GM18858 (cell line): ENCODE results near the gene ZFYVE27.
A peak's percentile ranks its signal among the peaks of the same experiment; 100 is the strongest.

Experiments
- ATAC-seq: cut with Tn5 transposase; IDR thresholded peaks from one replicate; pipeline ENCODE4 v1.9.1; 2021; ENCODE audit not compliant: unreplicated experiment

The ZFYVE27 gene

GRCh38 chr10:97714401-97715258 lies 22.3 kb upstream of the ZFYVE27 start:
- ATAC-seq, result no peak

DNA sequence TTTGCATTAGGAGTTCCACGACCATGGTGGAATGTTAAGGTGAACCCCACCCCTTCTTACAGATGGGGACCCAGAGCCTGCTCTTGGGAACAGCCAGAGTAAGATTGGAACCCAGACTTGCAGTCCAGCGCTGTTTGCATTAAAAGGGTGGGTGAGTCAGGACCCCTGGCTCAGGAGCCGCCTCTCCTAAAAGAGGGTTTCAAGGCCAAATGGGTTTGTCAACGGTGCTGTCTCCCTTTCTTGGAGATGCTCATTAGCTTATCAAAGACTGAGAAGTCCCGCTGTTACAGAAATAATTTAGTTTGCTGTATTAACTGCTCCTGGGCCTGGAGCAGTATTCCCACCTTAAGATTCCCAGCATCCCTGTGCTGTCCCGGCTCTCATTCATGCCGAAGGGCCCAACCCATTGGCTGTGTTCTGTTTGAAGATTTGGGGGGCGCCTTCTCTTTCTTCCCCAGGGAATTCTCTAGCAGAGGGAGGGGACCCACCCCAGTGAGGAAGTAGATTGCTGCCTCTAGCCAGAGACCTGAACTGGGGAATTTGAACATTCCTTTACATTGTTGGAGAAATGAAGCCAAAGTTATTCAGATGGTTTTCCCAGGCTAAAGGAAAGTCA lies 21.6 kb upstream of the ZFYVE27 start:
- ATAC-seq, result no peak

- no peak for ATAC-seq
Measured at GRCh38 chr10:97717627-97718026, 19.3 kb upstream of the ZFYVE27 start.

- ATAC-seq, result no peak
Measured at GRCh38 chr10:97718178-97718577, 18.8 kb upstream of the ZFYVE27 start.

DNA sequence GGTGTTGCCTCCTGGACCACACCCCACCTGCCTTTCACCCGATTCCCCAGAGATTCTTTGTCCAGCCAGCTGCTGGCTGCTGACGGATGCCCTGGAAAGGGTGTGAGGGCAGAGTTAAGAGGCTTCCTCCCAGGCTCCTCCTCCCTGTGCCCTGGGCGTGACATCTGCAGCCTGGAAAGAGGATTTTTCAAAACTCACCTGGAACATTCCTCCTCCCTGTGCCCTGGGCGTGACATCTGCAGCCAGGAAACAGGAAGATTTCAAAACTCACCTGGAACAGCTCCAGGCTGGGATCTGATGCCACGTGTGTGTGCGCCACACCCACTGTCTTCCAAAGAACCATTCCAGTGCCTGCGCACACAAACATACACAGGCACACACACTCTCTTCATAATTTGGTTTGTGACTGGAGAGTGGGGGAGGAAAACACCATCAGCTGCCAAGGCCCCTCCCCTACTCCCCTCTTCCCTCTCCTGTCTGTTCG lies 18.2 kb upstream of the ZFYVE27 start:
- ATAC-seq, result no peak

DNA sequence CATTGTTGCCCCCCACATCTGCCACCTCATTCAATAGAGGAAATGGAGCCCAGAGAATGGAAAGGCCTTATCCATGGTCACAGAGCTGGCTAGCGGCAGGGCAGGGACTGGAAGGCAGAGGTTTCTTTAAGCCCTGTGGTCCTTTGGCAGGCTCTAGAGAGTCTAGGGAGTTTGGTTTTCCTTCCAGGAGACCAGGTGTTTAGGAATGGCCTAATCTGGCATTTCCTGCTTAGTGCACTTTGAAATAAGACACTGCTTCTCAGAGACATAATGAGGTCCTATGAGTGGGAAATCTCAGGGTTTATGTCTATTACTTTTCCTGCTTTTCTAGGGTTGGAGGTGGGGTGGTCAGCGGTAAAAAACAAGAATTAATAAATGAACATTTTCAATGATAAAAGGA lies 17.3 kb upstream of the ZFYVE27 start:
- ATAC-seq, result no peak

GRCh38 chr10:97721871-97722780 lies 14.8 kb upstream of the ZFYVE27 start:
- no peak for ATAC-seq

DNA sequence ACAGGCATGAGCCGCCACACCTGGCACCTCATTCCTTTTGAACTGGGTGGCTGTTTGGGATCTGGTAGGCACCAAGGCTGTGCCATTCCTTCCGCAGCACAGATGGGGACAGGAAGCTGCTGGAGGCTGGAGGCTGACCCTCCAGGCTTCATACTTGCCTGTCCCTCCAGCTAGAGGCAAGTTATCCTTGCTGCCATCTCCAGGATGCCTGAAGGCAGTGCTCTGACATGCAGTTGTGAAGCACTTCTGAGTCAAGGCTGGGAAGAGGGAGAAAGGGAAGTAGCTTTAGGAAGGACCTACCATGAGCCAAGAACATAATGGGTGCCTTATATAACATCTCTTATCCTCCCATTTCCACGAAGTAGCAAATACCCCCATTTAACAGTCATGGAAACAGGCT lies 13.9 kb upstream of the ZFYVE27 start:
- no peak for ATAC-seq

- ATAC-seq, result no peak
Measured at GRCh38 chr10:97724341-97724941, 12.5 kb upstream of the ZFYVE27 start.

DNA sequence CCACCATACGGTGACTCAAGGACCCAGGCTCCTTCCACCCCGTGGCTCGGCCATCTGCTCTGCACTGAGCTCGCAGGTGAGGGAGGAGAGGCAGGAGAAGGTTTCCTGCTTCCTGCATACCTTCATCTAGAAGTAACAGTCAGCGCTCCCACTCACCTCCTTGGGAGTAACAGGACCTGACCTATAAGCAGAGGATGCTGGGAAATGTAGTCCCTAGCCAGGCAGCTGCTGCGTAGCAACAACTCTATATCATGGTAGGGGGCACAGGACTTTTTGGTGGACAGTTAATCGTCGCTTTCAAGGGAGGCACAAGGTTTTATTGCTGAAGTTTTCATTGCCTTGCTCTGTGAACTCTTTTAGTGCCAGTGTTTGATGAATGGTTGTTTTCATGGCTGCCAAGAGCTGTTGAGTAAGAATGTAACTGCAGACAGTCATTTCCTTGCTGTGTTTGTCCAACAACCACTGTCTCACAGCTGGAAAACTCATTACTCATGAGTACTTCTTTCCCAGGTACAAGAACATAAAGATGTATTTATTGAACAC lies 10.2 kb upstream of the ZFYVE27 start:
- ATAC-seq, result no peak

- ATAC-seq, result no peak
Measured at GRCh38 chr10:97729014-97729413, 7.9 kb upstream of the ZFYVE27 start.

GRCh38 chr10:97731346-97732051 lies 5.4 kb upstream of the ZFYVE27 start:
- ATAC-seq, result no peak

- no peak for ATAC-seq
Measured at GRCh38 chr10:97732052-97732359, 4.9 kb upstream of the ZFYVE27 start.

DNA sequence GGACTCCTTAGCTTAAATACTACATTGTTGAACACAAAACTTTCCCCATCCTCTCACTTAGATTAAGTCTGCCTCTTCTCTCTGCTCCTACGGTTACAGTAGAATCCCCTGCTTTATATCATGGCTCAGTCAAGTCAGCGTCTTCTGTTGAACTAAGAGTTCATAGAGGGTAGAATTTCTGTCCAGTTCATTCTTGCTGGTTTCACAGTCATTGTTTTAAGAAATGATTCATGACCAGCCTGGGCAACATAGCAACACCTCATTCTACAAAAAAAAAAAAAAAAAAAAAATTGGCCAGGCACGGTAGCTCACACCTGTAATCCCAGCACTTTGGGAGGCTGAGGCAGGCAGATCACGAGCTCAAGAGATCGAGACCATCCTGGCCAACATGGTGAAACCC lies 3.7 kb upstream of the ZFYVE27 start:
- ATAC-seq, result no peak

- no peak for ATAC-seq
Measured at GRCh38 chr10:97734021-97734420, 2.9 kb upstream of the ZFYVE27 start.

- ATAC-seq, result peak; percentile 15
Measured at GRCh38 chr10:97736403-97736901, 476 bp upstream of the ZFYVE27 start.

DNA sequence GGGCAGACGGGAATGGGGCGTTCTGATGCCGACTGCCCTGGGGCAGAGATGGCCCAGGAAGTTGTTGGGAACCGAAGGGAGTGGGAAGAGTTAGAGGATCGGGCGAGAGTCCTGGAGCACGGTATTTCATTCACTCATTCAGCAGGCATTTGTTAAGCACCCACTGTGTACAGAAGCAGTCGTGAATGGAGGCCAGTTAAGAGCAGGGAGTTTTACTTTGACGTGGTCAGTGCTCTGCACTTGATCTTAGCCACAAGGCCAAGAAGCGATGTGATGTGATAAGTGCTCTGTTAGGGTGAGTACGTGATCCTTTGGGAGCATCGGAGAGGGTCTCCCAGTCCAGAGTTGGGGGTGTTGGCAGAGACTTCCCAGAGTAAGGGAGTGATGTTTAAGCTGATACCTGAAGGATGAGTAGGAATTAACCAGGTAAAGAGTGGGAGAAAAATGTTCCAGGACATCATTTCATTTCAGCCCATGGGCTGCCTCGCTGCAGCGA lies 890 bp downstream of the ZFYVE27 start:
- ATAC-seq, result no peak

DNA sequence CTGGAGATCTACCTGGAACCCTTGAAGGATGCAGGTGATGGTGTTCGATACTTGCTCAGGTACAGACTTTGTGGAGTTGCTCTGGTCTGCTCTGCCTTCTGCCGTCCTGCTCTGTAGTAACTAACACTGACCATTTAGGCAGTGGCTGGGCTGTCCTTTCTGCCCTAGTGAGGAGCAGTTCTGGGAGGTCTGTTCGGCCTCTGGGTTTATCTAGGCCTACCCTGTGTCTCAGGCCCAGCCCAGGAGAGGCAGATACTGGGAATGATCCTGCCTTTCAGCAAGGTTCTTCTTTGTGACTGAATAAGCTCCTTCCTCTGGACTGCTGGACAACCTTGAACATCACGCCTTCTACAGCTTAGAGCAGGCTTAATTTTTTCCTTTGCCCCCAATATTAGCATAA lies 1.7 kb downstream of the ZFYVE27 start:
- no peak for ATAC-seq

DNA sequence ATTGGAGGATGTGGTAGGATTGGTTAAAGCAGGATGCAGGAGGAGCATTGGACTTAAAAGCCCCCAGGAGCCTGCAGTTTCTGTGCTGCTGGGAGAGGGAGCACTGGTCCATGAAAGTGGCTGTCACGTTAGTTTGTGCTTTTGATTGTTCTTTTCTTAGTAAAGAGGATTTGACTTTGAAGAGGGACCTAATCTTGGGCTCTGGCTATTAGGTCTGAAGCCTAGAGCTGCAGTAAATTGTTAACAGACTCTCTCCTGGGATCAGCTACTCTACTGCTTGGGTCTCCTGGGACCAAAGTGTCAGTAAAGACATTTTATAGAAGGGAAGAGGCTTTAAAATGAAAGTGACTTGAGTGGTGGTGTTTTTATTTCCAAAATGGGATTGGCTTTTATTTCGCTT lies 3.7 kb downstream of the ZFYVE27 start:
- ATAC-seq, result no peak
